Measurements from ENCODE around the gene WDR82. TPM values are rescaled to one million over a fixed set of nuclear protein-coding genes. Genes with fewer than 3 reads are reported as not detected.

The WDR82 gene
- polyA plus RNA-seq, 1 donor from 2014 or later: 55.0 TPM

DNA sequence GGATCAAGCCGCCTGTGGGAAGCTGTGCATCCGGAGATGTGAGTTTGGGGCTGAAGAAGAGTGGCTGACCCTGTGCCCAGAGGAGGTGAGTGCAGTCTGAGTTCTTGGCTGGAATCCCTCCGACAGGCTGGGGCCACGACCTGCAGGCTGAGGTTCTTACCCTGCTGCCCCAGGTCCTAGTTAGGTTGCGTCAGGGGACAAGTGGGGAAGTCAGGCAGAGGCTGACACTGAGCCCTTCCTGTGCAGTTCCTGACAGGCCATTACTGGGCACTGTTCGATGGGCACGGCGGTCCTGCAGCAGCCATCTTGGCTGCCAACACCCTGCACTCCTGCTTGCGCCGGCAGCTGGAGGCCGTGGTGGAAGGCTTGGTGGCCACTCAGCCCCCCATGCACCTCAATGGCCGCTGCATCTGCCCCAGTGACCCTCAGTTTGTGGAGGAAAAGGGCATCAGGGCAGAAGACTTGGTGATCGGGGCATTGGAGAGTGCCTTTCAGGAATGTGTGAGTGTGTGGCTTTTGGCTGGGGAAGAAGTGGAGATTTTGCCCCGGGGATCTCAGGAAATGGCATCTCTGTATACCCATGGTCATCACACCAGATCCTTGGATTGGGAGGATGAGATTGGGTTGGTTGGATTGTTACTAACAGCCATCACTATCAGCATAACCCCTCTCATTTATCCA, 31.6 kb downstream of the WDR82 start:
- H3K27me3 Mint-ChIP-seq: no peaks in the 10 kb centered on the region

DNA sequence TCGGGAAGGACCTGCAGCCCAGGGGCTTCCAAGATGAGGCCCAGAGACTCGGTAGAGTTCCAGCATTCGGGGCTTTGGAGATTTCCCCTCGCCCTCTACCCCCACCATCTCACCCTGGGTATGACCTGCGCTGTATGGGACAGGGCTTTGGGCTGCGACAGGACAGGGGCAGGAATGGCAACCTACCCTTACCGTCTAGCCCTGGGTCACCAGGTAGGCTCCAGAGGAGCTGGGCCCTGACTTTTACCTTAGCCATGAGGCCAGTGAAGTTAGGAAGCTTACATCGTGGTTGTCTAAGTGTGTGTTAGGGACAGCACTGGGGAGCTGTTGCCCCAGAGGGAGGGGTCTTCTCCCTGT, 32.2 kb downstream of the WDR82 start:
- Mint-ChIP-seq H3K4me3 (peak overlapping the region; percentile 80 to 90 (median 84)), H3K27ac (peak overlapping the region; percentile 36 to 97 (median 72)), H3K9me3 (no peaks in the 10 kb centered on the region), H3K27me3 (no peaks in the 10 kb centered on the region), H3K4me1 (peaks cover 18 to 49% (median 40%) of the 10 kb centered on the region in 3 donors), H3K36me3 (no peaks in the 10 kb centered on the region)

More for the DNA sequence above, 31.6 kb downstream of the WDR82 start:
- Mint-ChIP-seq H3K4me1 (peaks cover 18 to 49% (median 40%) of the 10 kb centered on the region in 3 donors), H3K9me3 (no peaks in the 10 kb centered on the region), H3K36me3 (peaks cover under 1% of the 10 kb centered on the region), H3K27ac (peak overlapping the region; percentile 36 to 97 (median 72)), H3K4me3 (peak overlapping the region; percentile 80 to 90 (median 84))

GRCh38 chr3:52245322-52246263, 32.9 kb downstream of the WDR82 start, which contains the start of gene PPM1M:
TSS of gene PPM1M (plus strand) at chr3:52245759. CDS start at chr3:52245825, 66 bp downstream.
- H3K27me3 Mint-ChIP-seq: no peaks in the 10 kb centered on the region
- peaks cover 23 to 54% (median 44%) of the 10 kb centered on the region in 3 donors for H3K4me1 Mint-ChIP-seq
- H3K4me3 Mint-ChIP-seq: peak within 1 kb of the TSS; percentile 84 to 95 (median 90)
- no peaks in the 10 kb centered on the region for H3K9me3 Mint-ChIP-seq
- H3K36me3 Mint-ChIP-seq: no peaks in the 10 kb centered on the region
- H3K27ac Mint-ChIP-seq: peak within 1 kb of the TSS; percentile 95 to 98 (median 97)

DNA sequence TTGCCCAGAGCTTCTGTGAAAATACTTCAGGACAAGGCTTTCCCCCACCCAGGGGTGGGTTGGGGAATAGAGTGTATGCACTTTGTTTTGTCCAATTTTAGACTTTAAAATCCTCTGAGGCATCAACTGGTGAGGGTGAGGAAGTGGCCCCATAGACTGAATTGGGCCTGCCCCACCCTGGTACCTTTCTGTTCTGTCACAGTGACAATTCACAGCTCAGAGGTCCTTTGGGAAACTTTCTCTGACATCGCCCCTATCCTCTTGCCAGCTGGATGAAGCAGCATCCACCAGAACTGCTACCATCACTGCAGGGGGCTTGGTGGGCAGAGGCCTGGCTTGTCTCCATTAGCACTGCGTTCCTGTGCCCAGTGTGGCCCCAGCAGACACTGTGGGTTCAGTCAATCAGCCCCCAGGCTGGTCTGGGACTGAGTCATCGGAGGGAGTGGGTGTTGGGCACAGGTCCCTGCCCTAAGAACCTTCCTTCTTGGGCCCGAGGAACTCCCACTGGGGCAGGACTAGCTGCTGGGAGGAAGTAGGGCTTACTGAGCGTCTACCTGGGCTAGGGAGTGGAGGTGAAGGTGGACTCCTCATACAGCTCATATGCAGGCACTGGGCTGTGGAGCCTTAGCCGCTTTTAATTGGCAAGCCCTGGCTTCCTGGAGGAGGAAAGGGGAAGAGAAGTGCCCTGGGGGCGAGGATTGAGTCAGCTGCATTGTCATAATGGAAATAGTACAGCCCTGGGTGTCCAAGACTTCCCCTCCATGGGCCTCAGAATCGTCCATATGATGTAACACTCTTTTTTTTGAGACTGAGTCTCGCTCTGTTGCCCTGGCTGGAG, 34.4 kb downstream of the WDR82 start:
- Mint-ChIP-seq H3K27ac (peak overlapping the region; percentile 73 to 98 (median 95)), H3K4me1 (peaks cover 33 to 56% (median 49%) of the 10 kb centered on the region in 3 donors), H3K36me3 (no peaks in the 10 kb centered on the region), H3K9me3 (no peaks in the 10 kb centered on the region), H3K27me3 (no peaks in the 10 kb centered on the region), H3K4me3 (peak overlapping the region; percentile 84 to 95 (median 90))

GRCh38 chr3:52242039-52242438, 36.4 kb downstream of the WDR82 start:
- no peaks in the 10 kb centered on the region for H3K27me3 Mint-ChIP-seq
- peak overlapping the region in 2 of 4 donors; percentile 5 to 86 for H3K4me3 Mint-ChIP-seq
- H3K36me3 Mint-ChIP-seq: no peaks in the 10 kb centered on the region
- H3K27ac Mint-ChIP-seq: peak overlapping the region in 2 of 3 donors; percentile 24 to 55
- no peaks in the 10 kb centered on the region for H3K9me3 Mint-ChIP-seq
- H3K4me1 Mint-ChIP-seq: peaks cover 33 to 56% (median 45%) of the 10 kb centered on the region in 3 donors

DNA sequence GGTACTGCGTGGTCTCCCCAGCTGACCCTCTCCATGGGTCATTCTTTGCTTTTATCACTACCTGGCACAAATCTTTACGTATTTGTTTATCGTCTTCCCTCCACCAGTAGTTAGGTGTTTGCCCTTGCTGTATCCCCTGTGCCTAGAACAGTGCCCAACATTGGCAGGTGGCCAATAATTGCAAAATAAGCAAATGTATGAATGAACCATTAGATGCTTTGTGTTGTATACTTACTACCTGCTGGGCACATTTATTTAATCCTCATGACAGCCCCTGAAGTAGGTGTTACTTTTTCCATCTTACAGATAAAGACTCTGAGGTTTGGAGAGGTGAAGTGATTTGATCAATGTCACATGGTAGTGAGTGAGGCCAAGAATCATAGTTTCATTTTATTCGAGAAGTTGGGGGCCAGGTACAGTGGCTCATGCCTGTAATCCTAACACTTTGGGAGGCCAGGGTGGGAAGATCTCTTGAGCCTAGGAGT, 37.5 kb downstream of the WDR82 start:
- Mint-ChIP-seq H3K4me3 (peak overlapping the region; percentile 86 to 98 (median 93)), H3K4me1 (peaks cover 27 to 52% (median 41%) of the 10 kb centered on the region in 3 donors), H3K27ac (peak overlapping the region; percentile 78 to 97 (median 92)), H3K9me3 (no peaks in the 10 kb centered on the region), H3K27me3 (no peaks in the 10 kb centered on the region), H3K36me3 (no peaks in the 10 kb centered on the region)

DNA sequence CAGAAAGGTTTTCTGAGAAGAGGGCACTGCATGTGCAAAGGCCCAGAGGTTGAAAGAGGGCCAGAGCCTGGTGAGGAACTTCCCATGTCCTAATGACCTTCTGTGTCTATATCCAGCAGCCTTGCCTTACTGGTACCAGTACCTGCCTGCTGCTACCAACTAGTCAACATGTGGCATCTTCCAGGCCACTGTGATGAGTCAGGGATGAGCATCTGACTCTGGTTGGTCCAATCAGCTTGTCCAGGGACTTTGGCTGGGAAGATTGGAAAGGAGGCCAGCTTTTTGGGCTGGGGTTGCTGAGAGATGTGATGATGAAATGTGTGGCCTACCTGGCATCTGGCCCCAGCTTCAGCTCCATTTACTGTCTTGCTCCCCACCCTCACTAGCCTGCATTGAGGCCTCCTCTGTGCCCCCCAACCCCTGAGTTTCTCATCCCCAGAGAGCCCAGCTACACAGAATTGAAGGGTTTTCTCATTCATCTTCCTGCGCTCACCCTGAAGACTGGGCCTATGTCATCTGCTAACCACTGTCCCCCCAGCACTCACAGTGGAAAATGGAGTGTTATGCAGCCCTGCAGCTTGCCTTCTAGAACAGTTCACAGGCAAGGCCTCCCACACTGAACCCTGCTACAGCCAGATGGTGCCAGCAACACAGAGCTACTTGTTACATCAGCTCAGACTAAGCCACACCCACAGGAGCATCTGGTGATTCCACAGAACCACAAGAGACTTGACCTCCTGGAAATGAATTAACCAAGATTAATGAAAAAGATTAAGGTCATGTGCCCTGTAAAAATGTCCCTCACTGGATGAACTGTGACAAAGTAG, 38.2 kb downstream of the WDR82 start:
- no peaks in the 10 kb centered on the region for H3K9me3 Mint-ChIP-seq
- no peaks in the 10 kb centered on the region for H3K36me3 Mint-ChIP-seq
- H3K4me3 Mint-ChIP-seq: peak overlapping the region; percentile 91 to 100 (median 96)
- peak overlapping the region; percentile 78 to 97 (median 97) for H3K27ac Mint-ChIP-seq
- peaks cover 27 to 56% (median 43%) of the 10 kb centered on the region in 3 donors for H3K4me1 Mint-ChIP-seq
- H3K27me3 Mint-ChIP-seq: no peaks in the 10 kb centered on the region

- no peaks in the 10 kb centered on the region for H3K36me3 Mint-ChIP-seq
- no peaks in the 10 kb centered on the region for H3K27me3 Mint-ChIP-seq
- H3K4me3 Mint-ChIP-seq: peak within 1 kb of the TSS; percentile 91 to 100 (median 96)
- peaks cover 16 to 49% (median 38%) of the 10 kb centered on the region in 3 donors for H3K4me1 Mint-ChIP-seq
- H3K9me3 Mint-ChIP-seq: no peaks in the 10 kb centered on the region
- H3K27ac Mint-ChIP-seq: peak within 1 kb of the TSS; percentile 78 to 97 (median 97)
Observed at GRCh38 chr3:52238761-52239701, 39.4 kb downstream of the WDR82 start, which contains the start of gene TWF2. TSS of gene TWF2 (minus strand) at chr3:52239158. CDS start at chr3:52239016, 142 bp downstream.

GRCh38 chr3:52238193-52238760, 40.2 kb downstream of the WDR82 start:
- Mint-ChIP-seq H3K9me3 (no peaks in the 10 kb centered on the region), H3K4me3 (peak overlapping the region; percentile 91 to 100 (median 96)), H3K27me3 (no peaks in the 10 kb centered on the region), H3K27ac (peak overlapping the region; percentile 78 to 97 (median 93)), H3K4me1 (peaks cover 14 to 41% (median 32%) of the 10 kb centered on the region in 3 donors), H3K36me3 (no peaks in the 10 kb centered on the region)

DNA sequence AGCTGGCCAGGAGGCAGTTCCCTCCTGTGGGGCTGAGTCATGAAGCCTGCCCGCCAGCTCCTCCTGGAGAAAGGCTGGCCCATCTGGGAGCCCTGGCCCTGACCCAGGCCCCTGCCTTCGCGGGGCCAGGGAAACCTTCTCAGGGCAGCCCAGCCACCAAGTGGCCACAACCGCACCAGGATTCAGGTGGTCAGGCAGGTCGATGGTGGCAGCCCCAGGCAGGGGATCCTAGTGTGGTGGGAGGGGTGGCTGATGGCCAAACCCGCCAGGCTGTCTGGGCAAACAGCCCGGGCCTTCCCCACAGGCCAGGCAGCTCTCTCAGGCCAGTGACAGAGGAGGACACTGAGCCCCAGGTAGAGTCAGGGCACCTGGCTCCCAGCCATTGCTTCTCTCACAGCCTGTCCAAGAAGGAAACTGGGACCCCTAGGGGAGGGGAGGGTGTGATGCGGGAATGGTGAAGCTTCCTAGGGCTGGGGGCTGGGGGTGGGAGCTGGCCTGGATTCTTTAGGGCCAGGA, 40.7 kb downstream of the WDR82 start:
- Mint-ChIP-seq H3K4me3 (peak overlapping the region; percentile 91 to 100 (median 96)), H3K4me1 (peaks cover 14 to 40% (median 31%) of the 10 kb centered on the region in 3 donors), H3K9me3 (no peaks in the 10 kb centered on the region), H3K36me3 (no peaks in the 10 kb centered on the region), H3K27ac (no peak overlapping the region), H3K27me3 (no peaks in the 10 kb centered on the region)

DNA sequence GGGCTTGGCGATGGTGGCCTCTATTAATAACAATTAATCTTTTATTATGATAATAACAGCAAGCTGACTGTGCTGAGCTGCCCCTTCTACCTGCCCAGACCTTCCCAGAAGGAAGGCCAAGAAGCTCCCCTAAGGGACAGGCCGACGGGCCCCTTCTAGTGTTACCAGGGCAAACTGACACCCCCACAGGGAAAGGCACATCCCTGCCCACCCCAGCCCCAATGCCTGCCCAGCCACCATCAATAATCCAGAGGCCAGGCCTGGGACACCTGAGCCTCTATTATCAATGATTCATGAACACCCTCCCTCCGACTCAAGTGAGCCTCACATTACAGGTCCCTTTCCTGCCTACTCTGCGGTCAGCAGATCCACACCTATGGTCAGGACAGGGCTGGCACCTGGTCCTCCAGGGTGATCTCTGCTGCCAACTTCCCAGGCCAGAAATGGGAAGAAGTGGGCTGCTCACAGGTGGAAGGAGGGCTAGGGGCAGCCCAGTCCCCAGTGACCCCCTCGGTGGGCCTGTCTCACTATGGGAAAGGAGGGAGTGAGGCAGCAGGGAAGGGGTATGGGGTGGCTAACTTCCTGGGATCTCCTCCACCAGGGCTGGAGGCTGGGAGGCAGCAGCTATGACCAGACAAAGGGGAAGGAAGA, 41.3 kb downstream of the WDR82 start:
- Mint-ChIP-seq H3K4me1 (peaks cover 14 to 40% (median 33%) of the 10 kb centered on the region in 3 donors), H3K27ac (peak overlapping the region in 1 of 3 donors; percentile 9)

More for the DNA sequence above, 41.3 kb downstream of the WDR82 start:
- H3K9me3 Mint-ChIP-seq: no peaks in the 10 kb centered on the region
- peak overlapping the region; percentile 54 to 91 (median 76) for H3K4me3 Mint-ChIP-seq
- H3K27me3 Mint-ChIP-seq: no peaks in the 10 kb centered on the region
- no peaks in the 10 kb centered on the region for H3K36me3 Mint-ChIP-seq

All from IgD-negative memory B cell (primary cell).